LNCAP (cell line): ENCODE measurements around the gene RPL26.

ENCODE experiments used
- CTCF ChIP-seq: fragments of 450-650 bp; IDR thresholded peaks from 2 replicates; pipeline ENCODE4 v1.5.1; 2017; ENCODE audit warnings: mild to moderate bottlenecking

Gene RPL26

GRCh38 chr17:8382880-8383142, 182 bp downstream of the RPL26 start:
- TF ChIP-seq CTCF: no peak

GRCh38 chr17:8382052-8382879, 727 bp downstream of the RPL26 start:
- no peak for TF ChIP-seq CTCF

- TF ChIP-seq CTCF: no peak
Observed at GRCh38 chr17:8380049-8380448, 2.9 kb downstream of the RPL26 start.

- TF ChIP-seq CTCF: no peak
Observed at GRCh38 chr17:8377422-8377821, 5.6 kb downstream of the RPL26 start.

GRCh38 chr17:8376271-8377067, 6.5 kb downstream of the RPL26 start, which contains the start of gene KRABD2:
Gene KRABD2 (minus strand): TSS chr17:8376704.
- TF ChIP-seq CTCF: peak; percentile 40; the same call in 1 of the 2 replicates

GRCh38 chr17:8375738-8376259, 7.2 kb downstream of the RPL26 start:
- TF ChIP-seq CTCF: no peak

- TF ChIP-seq CTCF: no peak
Observed at GRCh38 chr17:8372422-8372821, 10.6 kb downstream of the RPL26 start.
